Bladder microvascular endothelial cell (primary cell): ENCODE measurements around the gene EIF2B1. TPM values are rescaled to one million over a fixed set of nuclear protein-coding genes. Genes with fewer than 3 reads are reported as not detected.

Experiments
- total RNA-seq: library from RNA; depleted of rRNA; stranded (reverse); fragments of >200 nt; gene quantifications from 2 replicates; pipeline ENCODE4 v1.2.3, GENCODE V29; 2014

Gene EIF2B1
- total RNA-seq = 34.0 and 54.2 TPM in 2 replicates

DNA sequence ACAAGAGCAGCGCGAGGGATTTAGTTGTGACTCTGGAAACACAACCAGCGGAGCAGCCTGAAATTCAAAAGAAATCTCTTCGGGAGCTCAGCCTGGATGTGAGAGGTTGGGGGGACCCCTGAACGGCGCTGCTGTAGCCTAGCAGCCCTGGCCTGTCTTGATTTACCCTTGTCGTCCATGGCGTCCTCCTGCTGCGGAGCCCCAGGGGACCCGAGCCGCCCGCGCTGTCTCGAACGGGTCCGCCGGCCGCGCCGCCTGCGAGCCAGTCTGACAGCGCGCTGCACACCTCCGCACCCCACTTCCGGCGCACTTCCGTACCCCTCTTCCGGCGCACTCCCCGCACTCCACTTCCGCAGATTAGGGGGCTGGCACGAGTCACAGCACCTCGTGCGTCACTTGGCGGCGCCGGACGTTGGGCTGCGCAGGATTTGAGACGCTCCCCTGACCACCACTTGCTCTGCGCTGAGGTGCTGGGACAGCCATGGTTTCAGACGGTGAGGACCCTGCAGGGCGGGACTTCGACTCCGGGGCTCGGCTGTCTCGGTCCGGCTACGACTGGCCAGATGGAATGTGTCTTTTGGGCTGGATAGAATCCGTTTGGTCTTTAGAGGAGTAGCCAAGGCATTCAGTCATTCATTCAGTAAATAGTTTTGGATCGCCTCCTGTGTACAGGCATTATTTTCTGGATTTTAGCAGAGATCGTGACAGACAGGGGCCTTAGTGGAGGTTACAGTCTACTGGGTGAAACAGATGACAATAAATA is at the start of gene EIF2B1, which contains the start of gene GTF2H3:
EIF2B1 (minus strand) TSS at position 308 of the 763 bp plus-strand sequence; CDS start at position 179, 129 bp downstream.
GTF2H3 (plus strand) TSS at position 451 of the 763 bp plus-strand sequence; CDS start at position 482, 31 bp downstream.

DNA sequence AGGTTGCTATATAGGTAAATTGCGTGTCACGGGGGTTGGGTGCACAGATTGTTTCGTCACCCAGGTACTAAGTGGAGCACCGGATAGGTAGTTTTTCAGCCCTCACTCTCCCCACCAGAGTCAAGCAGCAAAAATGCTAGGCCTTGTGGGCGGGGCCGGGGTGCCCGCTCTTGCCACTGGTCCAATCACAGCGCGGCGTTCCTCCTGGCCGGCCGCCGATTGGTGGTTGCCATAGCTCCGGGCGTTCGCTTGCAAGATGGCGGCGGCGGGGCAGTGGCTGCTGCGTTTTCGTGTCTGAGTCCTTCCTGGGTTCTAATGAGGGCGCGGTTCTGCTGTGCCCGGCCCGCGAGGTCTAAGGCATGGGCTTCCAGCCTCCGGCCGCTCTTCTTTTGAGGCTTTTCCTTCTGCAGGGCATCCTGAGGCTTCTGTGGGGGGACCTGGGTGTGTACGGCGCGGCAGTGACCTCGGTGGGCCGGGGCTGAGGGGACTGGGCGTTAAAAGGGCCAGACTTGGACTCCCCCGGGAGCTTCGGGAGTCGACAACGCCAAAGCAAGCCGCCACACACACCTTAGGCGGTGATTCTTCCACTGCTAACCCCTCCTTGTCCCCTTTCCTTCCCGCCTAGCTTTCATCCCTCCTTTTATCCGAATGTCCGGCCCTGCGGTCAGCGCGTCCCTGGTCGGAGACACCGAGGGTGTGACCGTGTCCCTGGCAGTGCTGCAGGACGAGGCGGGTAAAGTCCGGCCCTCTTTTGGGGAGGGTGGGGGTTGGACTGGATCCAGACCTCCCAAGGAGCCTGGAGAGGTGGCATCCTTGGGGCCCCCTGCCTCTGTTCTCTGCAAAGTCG is 37.6 kb upstream of the EIF2B1 start, which contains the start of gene TCTN2:
TCTN2 (plus strand) TSS at position 232 of the 847 bp plus-strand sequence; CDS start at position 360, 128 bp downstream.

DNA sequence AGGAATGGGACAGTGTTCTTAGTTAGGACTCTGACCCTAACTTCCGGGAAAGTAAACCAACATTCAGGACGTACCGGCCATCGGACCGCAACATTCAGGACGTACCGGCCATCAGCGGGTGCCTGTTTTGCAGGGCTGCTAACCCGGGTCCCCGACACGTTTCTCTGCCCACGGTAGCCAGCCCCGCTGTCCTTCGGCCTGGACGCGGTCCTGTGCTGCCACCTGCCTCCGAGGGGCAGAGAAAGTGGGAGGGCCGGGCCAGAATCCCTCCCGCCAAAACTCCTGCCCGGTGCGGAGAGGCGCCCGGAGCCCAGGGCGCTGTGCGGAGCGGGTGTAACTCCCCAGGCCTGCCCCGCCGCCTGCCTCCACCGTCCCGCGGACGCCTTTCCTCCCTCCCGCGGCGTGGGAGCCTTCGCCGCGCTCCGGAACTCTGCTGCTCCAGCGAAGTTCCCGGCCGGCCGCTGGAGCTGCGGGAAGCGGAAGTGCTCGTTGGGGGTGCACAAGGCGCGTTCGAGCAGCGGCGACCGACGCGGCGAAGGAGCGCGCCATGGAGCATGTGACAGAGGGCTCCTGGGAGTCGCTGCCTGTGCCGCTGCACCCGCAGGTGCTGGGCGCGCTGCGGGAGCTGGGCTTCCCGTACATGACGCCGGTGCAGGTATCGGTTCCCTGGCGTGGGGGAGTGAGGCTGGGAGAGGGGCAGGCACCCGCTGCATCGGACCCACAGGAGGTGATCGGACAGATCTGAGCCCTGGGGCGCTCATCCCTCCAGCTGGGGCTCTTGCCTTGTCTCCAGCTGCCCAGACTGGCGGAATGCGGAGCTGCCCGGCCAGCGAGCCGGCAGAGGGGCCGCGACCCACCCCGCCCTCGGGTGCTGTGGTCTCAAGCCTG is 31.6 kb downstream of the EIF2B1 start, which contains the start of gene DDX55:
DDX55 (plus strand) TSS at position 498 of the 888 bp plus-strand sequence; CDS start at position 548, 50 bp downstream.

Other genes with a start within 250 kb of the EIF2B1 start
- gene KMT5A, start 249.6 kb downstream of the EIF2B1 start, total RNA-seq = 32.1 and 38.3 TPM in 2 replicates
- gene RILPL2, start 197.0 kb downstream of the EIF2B1 start, total RNA-seq = 3.2 and 7.6 TPM in 2 replicates
- 14.2 and 15.4 TPM in 2 replicates for gene SNRNP35, start 175.5 kb downstream of the EIF2B1 start, total RNA-seq
- gene RILPL1, start 100.0 kb downstream of the EIF2B1 start, total RNA-seq = 5.2 and 14.9 TPM in 2 replicates
- gene TMED2, start 49.1 kb downstream of the EIF2B1 start, total RNA-seq = 277 and 319 TPM in 2 replicates
- gene DDX55, start 31.6 kb downstream of the EIF2B1 start, total RNA-seq = 12.1 and 15.0 TPM in 2 replicates
- gene GTF2H3, start 143 bp upstream of the EIF2B1 start, total RNA-seq = 16.7 and 28.6 TPM in 2 replicates
- gene TCTN2, start 37.4 kb upstream of the EIF2B1 start, total RNA-seq = 4.9 and 10.4 TPM in 2 replicates
- 17.6 and 37.3 TPM in 2 replicates for gene ATP6V0A2, start 78.7 kb upstream of the EIF2B1 start, total RNA-seq
- gene DNAH10, start 128.6 kb upstream of the EIF2B1 start, total RNA-seq = 0.06 and 0.16 TPM in 2 replicates